Measurements from ENCODE around the gene GJE1.
A peak's percentile ranks its signal among the peaks of the same experiment; 100 is the strongest.
"Not testable (repeated sequence)": the region's sequence is repeated elsewhere in the genome, so short reads cannot be mapped to it uniquely, and the experiment has no call there.

GJE1 gene

GRCh38 chr6:142132625-142133024, at the start of gene GJE1:
TSS of gene GJE1 (plus strand) at chr6:142132925. CDS start at chr6:142133159, 234 bp downstream.
- H3K36me3 Mint-ChIP-seq = no peaks in the 10 kb centered on the region
- DNase-seq (no peak), ATAC-seq (replicated peaks) (no peak)
- peaks cover 9 to 24% of the 10 kb centered on the region in 2 donors for H3K27me3 Mint-ChIP-seq
- no peak within 1 kb of the TSS for H3K27ac Mint-ChIP-seq
- no peak within 1 kb of the TSS for H3K4me3 Mint-ChIP-seq
- no peaks in the 10 kb centered on the region for H3K4me1 Mint-ChIP-seq
- no peaks in the 10 kb centered on the region for H3K9me3 Mint-ChIP-seq

GRCh38 chr6:142087950-142088857, 44.5 kb upstream of the GJE1 start:
- peaks cover 6 to 16% of the 10 kb centered on the region in 2 donors for H3K4me1 Mint-ChIP-seq
- no peak overlapping the region for H3K27ac Mint-ChIP-seq
- no peaks in the 10 kb centered on the region for H3K36me3 Mint-ChIP-seq
- peaks cover 18 to 32% of the 10 kb centered on the region in 2 donors for H3K27me3 Mint-ChIP-seq
- H3K9me3 Mint-ChIP-seq = peaks cover 5% of the 10 kb centered on the region in 2 donors
- peak overlapping the region; percentile 1 to 37 for H3K4me3 Mint-ChIP-seq
- ATAC-seq (replicated peaks) (no peak), DNase-seq (no peak)

- Mint-ChIP-seq H3K27ac (no peak overlapping the region), H3K4me3 (peak overlapping the region in 1 of 2 donors; percentile 22), H3K27me3 (peaks cover 14 to 32% of the 10 kb centered on the region in 2 donors), H3K4me1 (peaks cover 6 to 16% of the 10 kb centered on the region in 2 donors), H3K36me3 (no peaks in the 10 kb centered on the region), H3K9me3 (no peaks in the 10 kb centered on the region)
- ATAC-seq (replicated peaks) = peak; percentile 16 to 45
- no peak for DNase-seq
Measured at GRCh38 chr6:142088858-142089216, 43.9 kb upstream of the GJE1 start.

GRCh38 chr6:142104820-142105219, 27.9 kb upstream of the GJE1 start:
- not testable (repeated sequence) for H3K27ac Mint-ChIP-seq; ATAC-seq (replicated peaks)

GRCh38 chr6:142110820-142111219, 21.9 kb upstream of the GJE1 start:
- H3K4me3 Mint-ChIP-seq; ATAC-seq (replicated peaks); H3K27ac Mint-ChIP-seq; H3K27me3 Mint-ChIP-seq; H3K4me1 Mint-ChIP-seq; H3K9me3 Mint-ChIP-seq; H3K36me3 Mint-ChIP-seq; DNase-seq: not testable (repeated sequence)

More at GRCh38 chr6:142104820-142105219, 27.9 kb upstream of the GJE1 start:
- not testable (repeated sequence) for H3K4me3 Mint-ChIP-seq, H3K36me3 Mint-ChIP-seq, H3K9me3 Mint-ChIP-seq, DNase-seq, H3K4me1 Mint-ChIP-seq
- H3K27me3 Mint-ChIP-seq = peaks cover 11 to 14% of the 10 kb centered on the region in 2 donors

- ATAC-seq (replicated peaks) (no peak), DNase-seq (peak; percentile 26)
- Mint-ChIP-seq H3K4me1 (no peaks in the 10 kb centered on the region), H3K36me3 (no peaks in the 10 kb centered on the region), H3K4me3 (no peak overlapping the region), H3K27ac (no peak overlapping the region), H3K9me3 (no peaks in the 10 kb centered on the region), H3K27me3 (peaks cover 6 to 8% of the 10 kb centered on the region in 2 donors)
Measured at GRCh38 chr6:142112451-142113061, 20.2 kb upstream of the GJE1 start.

- peaks cover 13 to 14% of the 10 kb centered on the region in 2 donors for H3K27me3 Mint-ChIP-seq
- no peak for DNase-seq
- H3K36me3 Mint-ChIP-seq = no peaks in the 10 kb centered on the region
- H3K4me3 Mint-ChIP-seq = no peak overlapping the region
- no peaks in the 10 kb centered on the region for H3K4me1 Mint-ChIP-seq
- H3K27ac Mint-ChIP-seq = no peak overlapping the region
- no peak for ATAC-seq (replicated peaks)
- H3K9me3 Mint-ChIP-seq = no peaks in the 10 kb centered on the region
Measured at GRCh38 chr6:142117366-142117765, 15.4 kb upstream of the GJE1 start.

GRCh38 chr6:142118328-142118727, 14.4 kb upstream of the GJE1 start:
- Mint-ChIP-seq H3K27ac (no peak overlapping the region), H3K4me1 (no peaks in the 10 kb centered on the region), H3K9me3 (no peaks in the 10 kb centered on the region), H3K27me3 (peaks cover 13 to 14% of the 10 kb centered on the region in 2 donors), H3K4me3 (no peak overlapping the region), H3K36me3 (no peaks in the 10 kb centered on the region)
- DNase-seq (no peak), ATAC-seq (replicated peaks) (no peak)

GRCh38 chr6:142118925-142119324, 13.8 kb upstream of the GJE1 start:
- DNase-seq (no peak), ATAC-seq (replicated peaks) (no peak)
- H3K9me3 Mint-ChIP-seq = no peaks in the 10 kb centered on the region
- no peak overlapping the region for H3K4me3 Mint-ChIP-seq
- H3K27ac Mint-ChIP-seq = no peak overlapping the region
- H3K36me3 Mint-ChIP-seq = no peaks in the 10 kb centered on the region
- peaks cover 13 to 14% of the 10 kb centered on the region in 2 donors for H3K27me3 Mint-ChIP-seq
- H3K4me1 Mint-ChIP-seq = no peaks in the 10 kb centered on the region

GRCh38 chr6:142121342-142121741, 11.4 kb upstream of the GJE1 start:
- ATAC-seq (replicated peaks) = no peak
- Mint-ChIP-seq H3K27me3 (peaks cover 7 to 10% of the 10 kb centered on the region in 2 donors), H3K36me3 (no peaks in the 10 kb centered on the region)

GRCh38 chr6:142130814-142131213, 1.9 kb upstream of the GJE1 start:
- no peaks in the 10 kb centered on the region for H3K9me3 Mint-ChIP-seq
- H3K36me3 Mint-ChIP-seq = no peaks in the 10 kb centered on the region
- no peak overlapping the region for H3K4me3 Mint-ChIP-seq
- H3K27ac Mint-ChIP-seq = no peak overlapping the region
- H3K4me1 Mint-ChIP-seq = no peaks in the 10 kb centered on the region
- no peak for ATAC-seq (replicated peaks)
- H3K27me3 Mint-ChIP-seq = peaks cover 9 to 24% of the 10 kb centered on the region in 2 donors
- DNase-seq = no peak

More at GRCh38 chr6:142121342-142121741, 11.4 kb upstream of the GJE1 start:
- no peaks in the 10 kb centered on the region for H3K9me3 Mint-ChIP-seq
- no peak for DNase-seq
- no peaks in the 10 kb centered on the region for H3K4me1 Mint-ChIP-seq
- H3K4me3 Mint-ChIP-seq = no peak overlapping the region
- H3K27ac Mint-ChIP-seq = no peak overlapping the region

- no peak for ATAC-seq (replicated peaks)
- DNase-seq = no peak
Measured at GRCh38 chr6:142138876-142139275, 6.2 kb downstream of the GJE1 start.

GRCh38 chr6:142141531-142141930, 8.8 kb downstream of the GJE1 start:
- not testable (repeated sequence) for H3K4me1 Mint-ChIP-seq; H3K4me3 Mint-ChIP-seq; H3K9me3 Mint-ChIP-seq; ATAC-seq (replicated peaks); DNase-seq; H3K36me3 Mint-ChIP-seq; H3K27ac Mint-ChIP-seq; H3K27me3 Mint-ChIP-seq

More at GRCh38 chr6:142138876-142139275, 6.2 kb downstream of the GJE1 start:
- Mint-ChIP-seq H3K4me3 (no peak overlapping the region), H3K36me3 (no peaks in the 10 kb centered on the region), H3K27me3 (peaks cover 5 to 9% of the 10 kb centered on the region in 2 donors), H3K4me1 (no peaks in the 10 kb centered on the region), H3K9me3 (no peaks in the 10 kb centered on the region), H3K27ac (no peak overlapping the region)

- H3K9me3 Mint-ChIP-seq = no peaks in the 10 kb centered on the region
- H3K27me3 Mint-ChIP-seq = no peaks in the 10 kb centered on the region
- H3K27ac Mint-ChIP-seq = peak within 1 kb of the TSS; percentile 87
- peak within 1 kb of the TSS; percentile 90 to 92 for H3K4me3 Mint-ChIP-seq
- peaks cover 33 to 45% of the 10 kb centered on the region in 2 donors for H3K4me1 Mint-ChIP-seq
- ATAC-seq (replicated peaks) = peak; percentile 99 to 100
- peak; percentile 96 for DNase-seq
- peaks cover 11 to 20% of the 10 kb centered on the region in 2 donors for H3K36me3 Mint-ChIP-seq
Measured at GRCh38 chr6:142146828-142147662, 14.3 kb downstream of the GJE1 start, which contains the start of the genes NMBR and VTA1. TSS of gene NMBR (minus strand) at chr6:142147122. CDS start at chr6:142088658, 58,464 bp downstream. TSS of gene VTA1 (plus strand) at chr6:142147263. CDS start at chr6:142147288, 25 bp downstream.

Measured in stimulated activated naive B cell treated with anti-CD40 and anti-IgM and Interleukin-4, amounts not matched to agents 10 μg/mL and 1 μg/mL and 100 μg/mL, for 72 hours (primary cell).